Endodermal cell (in vitro differentiated cells): ENCODE results near the gene TCFL5. TPM values are rescaled to one million over a fixed set of nuclear protein-coding genes. Genes with fewer than 3 reads are reported as not detected.

Source experiments
- DNase-seq: peaks from one replicate; pipeline ENCODE4 v3.0.0-alpha.2; 2017
- H3K27ac ChIP-seq: 2 replicates; pipeline ENCODE4 v1.5.1; 2013; ENCODE audit warnings: mild to moderate bottlenecking, low read depth, low read length, moderate library complexity
- H3K27me3 ChIP-seq: 2 replicates; pipeline ENCODE4 v1.6.1; 2013; ENCODE audit warnings: mild to moderate bottlenecking, low read length, moderate library complexity; ENCODE audit not compliant: insufficient read depth, control insufficient read depth, poor library complexity, severe bottlenecking
- H3K36me3 ChIP-seq: 2 replicates; pipeline ENCODE4 v1.7.0; 2013; ENCODE audit warnings: mild to moderate bottlenecking, low read length, moderate library complexity; ENCODE audit not compliant: control insufficient read depth, insufficient read depth
- H3K4me1 ChIP-seq: one replicate; pipeline ENCODE4 v1.7.0; 2013; ENCODE audit warnings: low read length; ENCODE audit not compliant: control insufficient read depth, insufficient read depth
- H3K4me3 ChIP-seq: 2 replicates; pipeline ENCODE4 v1.5.1; 2013; ENCODE audit warnings: mild to moderate bottlenecking, low read length, moderate library complexity
- H3K9ac ChIP-seq: 2 replicates; pipeline ENCODE4 v1.6.1; 2013; ENCODE audit warnings: mild to moderate bottlenecking, low read length, moderate library complexity; ENCODE audit not compliant: poor library complexity, severe bottlenecking; ENCODE audit errors: extremely low read depth
- H3K9me3 ChIP-seq: 2 replicates; pipeline ENCODE4 v1.6.1; 2013; ENCODE audit warnings: mild to moderate bottlenecking, low read length, moderate library complexity; ENCODE audit not compliant: control insufficient read depth
- H3K27ac Mint-ChIP-seq: 2 replicates; pipeline ENCODE4 v1.8.0; 2020; ENCODE audit warnings: mixed read lengths
- H3K27me3 Mint-ChIP-seq: 2 replicates; pipeline ENCODE4 v1.8.0; 2021; ENCODE audit warnings: mild to moderate bottlenecking, mixed read lengths; ENCODE audit not compliant: insufficient read depth
- H3K36me3 Mint-ChIP-seq: 2 replicates; pipeline ENCODE4 v1.8.0; 2020; ENCODE audit warnings: low read depth, mixed read lengths
- H3K4me1 Mint-ChIP-seq: 2 replicates; pipeline ENCODE4 v1.8.0; 2020; ENCODE audit warnings: mixed read lengths
- H3K4me3 Mint-ChIP-seq: 2 replicates; pipeline ENCODE4 v1.8.0; 2020; ENCODE audit warnings: mild to moderate bottlenecking, moderate library complexity, mixed read lengths
- H3K9me3 Mint-ChIP-seq: 2 replicates; pipeline ENCODE4 v1.8.0; 2020; ENCODE audit warnings: mild to moderate bottlenecking, mixed read lengths
- WGBS, 2 experiments: methylation state at CpG; one replicate each; pipeline versions ENCODE4 v1.1.5 to v1.1.7; 2013; ENCODE audit warnings: missing lambda C conversion rate in 2 of 2, mixed read lengths in 1 of 2; ENCODE audit not compliant: insufficient coverage in 1 of 2, insufficient read length in 1 of 2; 5-methylcytosine and 5-hydroxymethylcytosine counted together
- total RNA-seq, 2 donors: library from RNA; stranded (reverse); fragmentation: NEBNext Ultra II Directional in 1 of 2; extraction: Animal tissue kit (Norgen Biotek cat#: 25700) in 1 of 2; gene quantifications; 2 replicates in 1 of 2; 3 replicates in 1 of 2; pipeline ENCODE4 v1.2.1, GENCODE V29; 2021
- TF ChIP-seq, protein P1 (sequence below): fragments of 200-600 bp; sonication (generic); conservative IDR thresholded peaks from 2 replicates; pipeline ENCODE4 v1.5.0; 2021; ENCODE audit warnings: antibody characterized with exemption, mild to moderate bottlenecking

TCFL5 gene
- total RNA-seq, 2 donors from 2014 or later: 15.8 to 17.4 TPM

DNA sequence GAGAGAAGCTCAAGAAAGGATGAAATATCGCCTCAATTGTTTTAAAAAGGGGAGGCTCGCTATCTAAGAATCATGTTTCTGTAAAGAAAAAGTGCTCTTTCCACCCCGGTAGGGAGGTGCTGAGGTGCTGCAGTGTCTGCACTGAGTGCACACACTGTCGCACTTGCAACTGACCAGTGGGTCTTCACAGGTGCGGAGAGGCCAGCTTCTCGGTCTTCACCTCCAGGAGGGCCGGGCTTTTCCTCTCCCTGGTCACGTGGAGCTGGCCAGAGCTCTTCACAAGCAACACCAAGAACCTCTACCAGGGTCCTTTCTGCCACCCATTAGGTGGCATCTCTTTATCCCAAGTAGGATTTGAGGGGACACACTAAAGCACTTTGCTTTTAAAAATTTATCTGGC is 27.8 kb upstream of the TCFL5 start:
- H3K36me3 Mint-ChIP-seq: peaks cover 83% of the 10 kb centered on the region
- Histone ChIP-seq H3K9me3 (no peaks in the 10 kb centered on the region), H3K27ac (no peak overlapping the region), H3K9ac (no peak overlapping the region), H3K27me3 (no peaks in the 10 kb centered on the region), H3K36me3 (peaks cover 86% of the 10 kb centered on the region), H3K4me1 (no peaks in the 10 kb centered on the region), H3K4me3 (no peak overlapping the region)
- TF ChIP-seq, protein P1, sequence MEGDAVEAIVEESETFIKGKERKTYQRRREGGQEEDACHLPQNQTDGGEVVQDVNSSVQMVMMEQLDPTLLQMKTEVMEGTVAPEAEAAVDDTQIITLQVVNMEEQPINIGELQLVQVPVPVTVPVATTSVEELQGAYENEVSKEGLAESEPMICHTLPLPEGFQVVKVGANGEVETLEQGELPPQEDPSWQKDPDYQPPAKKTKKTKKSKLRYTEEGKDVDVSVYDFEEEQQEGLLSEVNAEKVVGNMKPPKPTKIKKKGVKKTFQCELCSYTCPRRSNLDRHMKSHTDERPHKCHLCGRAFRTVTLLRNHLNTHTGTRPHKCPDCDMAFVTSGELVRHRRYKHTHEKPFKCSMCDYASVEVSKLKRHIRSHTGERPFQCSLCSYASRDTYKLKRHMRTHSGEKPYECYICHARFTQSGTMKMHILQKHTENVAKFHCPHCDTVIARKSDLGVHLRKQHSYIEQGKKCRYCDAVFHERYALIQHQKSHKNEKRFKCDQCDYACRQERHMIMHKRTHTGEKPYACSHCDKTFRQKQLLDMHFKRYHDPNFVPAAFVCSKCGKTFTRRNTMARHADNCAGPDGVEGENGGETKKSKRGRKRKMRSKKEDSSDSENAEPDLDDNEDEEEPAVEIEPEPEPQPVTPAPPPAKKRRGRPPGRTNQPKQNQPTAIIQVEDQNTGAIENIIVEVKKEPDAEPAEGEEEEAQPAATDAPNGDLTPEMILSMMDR: no peak
- H3K27me3 Mint-ChIP-seq: no peaks in the 10 kb centered on the region
- DNase-seq: no peak
- no peaks in the 10 kb centered on the region for H3K4me1 Mint-ChIP-seq
- WGBS, 2 experiments: 94 to 96% methylated on average over 7 to 8 of the region's 8 CpGs
- H3K27ac Mint-ChIP-seq: no peak overlapping the region
- no peak overlapping the region for H3K4me3 Mint-ChIP-seq
- no peaks in the 10 kb centered on the region for H3K9me3 Mint-ChIP-seq

DNA sequence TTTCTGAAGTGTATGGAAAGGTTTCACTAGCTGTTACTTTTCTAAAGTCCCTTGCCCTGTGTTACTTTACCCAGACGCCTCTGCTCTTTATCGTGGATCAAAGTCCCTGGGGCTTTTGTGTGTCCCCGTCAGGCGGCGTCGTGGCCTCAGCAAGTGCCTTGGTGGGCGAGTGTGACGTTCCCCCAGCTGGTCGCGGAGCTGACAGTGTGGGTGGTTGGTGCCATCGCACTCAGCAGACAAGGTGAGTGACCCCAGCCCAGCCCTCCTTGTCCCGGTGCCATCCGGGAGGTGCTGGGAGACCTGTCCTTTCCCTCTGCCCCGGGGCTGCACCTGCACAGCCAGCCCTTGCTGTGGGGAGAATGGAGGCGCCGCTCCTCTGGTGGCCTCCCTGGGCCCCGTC is 27.3 kb upstream of the TCFL5 start:
- no peaks in the 10 kb centered on the region for H3K9me3 ChIP-seq
- H3K4me3 ChIP-seq: no peak overlapping the region
- no peak overlapping the region for H3K9ac ChIP-seq
- H3K27me3 ChIP-seq: no peaks in the 10 kb centered on the region
- 96% methylated on average over 10 to 17 of the region's 17 CpGs for WGBS, 2 experiments
- no peak for DNase-seq
- Mint-ChIP-seq H3K36me3 (peaks cover 78% of the 10 kb centered on the region), H3K9me3 (no peaks in the 10 kb centered on the region), H3K27ac (no peak overlapping the region), H3K4me1 (no peaks in the 10 kb centered on the region), H3K4me3 (no peak overlapping the region), H3K27me3 (no peaks in the 10 kb centered on the region)
- peaks cover 81% of the 10 kb centered on the region for H3K36me3 ChIP-seq
- no peak overlapping the region for H3K27ac ChIP-seq
- no peaks in the 10 kb centered on the region for H3K4me1 ChIP-seq
- TF ChIP-seq, protein P1: no peak

GRCh38 chr20:62888406-62888805 is 26.8 kb upstream of the TCFL5 start:
- Histone ChIP-seq H3K36me3 (peaks cover 76% of the 10 kb centered on the region), H3K4me3 (no peak overlapping the region)
- WGBS, 2 experiments: 96 to 97% methylated on average over 13 to 16 of the region's 16 CpGs

More at GRCh38 chr20:62888406-62888805, 26.8 kb upstream of the TCFL5 start:
- H3K27ac ChIP-seq: no peak overlapping the region
- no peaks in the 10 kb centered on the region for H3K9me3 ChIP-seq
- Mint-ChIP-seq H3K27me3 (no peaks in the 10 kb centered on the region), H3K4me1 (no peaks in the 10 kb centered on the region), H3K36me3 (peaks cover 73% of the 10 kb centered on the region), H3K4me3 (no peak overlapping the region), H3K27ac (no peak overlapping the region), H3K9me3 (no peaks in the 10 kb centered on the region)
- no peaks in the 10 kb centered on the region for H3K4me1 ChIP-seq
- H3K27me3 ChIP-seq: no peaks in the 10 kb centered on the region
- TF ChIP-seq, protein P1: no peak
- H3K9ac ChIP-seq: no peak overlapping the region
- no peak for DNase-seq
